Small intestine (tissue), 7 donors: ENCODE measurements around the gene PARM1. TPM values are rescaled to one million over a fixed set of nuclear protein-coding genes. Genes with fewer than 3 reads are reported as not detected.

ENCODE experiments used
- DNase-seq, 2 donors: peaks; one replicate each; pipeline versions ENCODE4 v3.0.0 to v3.0.0-alpha.2; 2013
- FAIRE-seq: peaks from 2 replicates; lab custom pipeline; 2012; peaks lifted over from hg19 to GRCh38; lab: Jason Lieb, UNC
- H3K27ac ChIP-seq, 3 donors: one replicate each; pipeline ENCODE4 v1.5.1; 2013; ENCODE audit warnings: low read length in 2 of 3, mild to moderate bottlenecking in 2 of 3, control low read depth in 1 of 3, inconsistent platforms in 1 of 3, low read depth in 1 of 3, moderate library complexity in 1 of 3
- H3K27me3 ChIP-seq, 3 donors: one replicate each; pipeline ENCODE4 v1.6.1; 2013; ENCODE audit warnings: low read length in 3 of 3, inconsistent platforms in 1 of 3; ENCODE audit not compliant: control insufficient read depth in 3 of 3, insufficient read depth in 3 of 3
- H3K36me3 ChIP-seq, 3 donors: one replicate each; pipeline ENCODE4 v1.6.1; 2013; ENCODE audit warnings: low read length in 3 of 3, inconsistent platforms in 1 of 3, low read depth in 1 of 3, mild to moderate bottlenecking in 1 of 3, moderate library complexity in 1 of 3; ENCODE audit not compliant: control insufficient read depth in 3 of 3, insufficient read depth in 2 of 3
- H3K4me1 ChIP-seq, 3 donors: one replicate each; pipeline ENCODE4 v1.6.1; 2013; ENCODE audit warnings: low read length in 2 of 3, inconsistent platforms in 1 of 3, low read depth in 1 of 3, mild to moderate bottlenecking in 1 of 3, moderate library complexity in 1 of 3; ENCODE audit not compliant: control insufficient read depth in 3 of 3, insufficient read depth in 2 of 3
- H3K4me3 ChIP-seq, 3 donors: one replicate each; pipeline ENCODE4 v1.5.1; 2013; ENCODE audit warnings: low read length in 3 of 3, control low read depth in 1 of 3, inconsistent platforms in 1 of 3, low read depth in 1 of 3, mild to moderate bottlenecking in 1 of 3, moderate library complexity in 1 of 3
- H3K9me3 ChIP-seq, 2 donors: one replicate each; pipeline ENCODE4 v1.6.1; 2013; ENCODE audit warnings: low read depth in 1 of 2, low read length in 1 of 2; ENCODE audit not compliant: control insufficient read depth in 2 of 2, insufficient read depth in 1 of 2
- WGBS, 3 donors: extraction: QIAGEN DNeasy Blood & Tissue Kit; methylation state at CpG; one replicate each; pipeline ENCODE4 v1.1.7; 2013; 5-methylcytosine and 5-hydroxymethylcytosine counted together
- polyA plus RNA-seq, 4 donors: library from polyadenylated mRNA; stranded (reverse) in 3 of 4; unstranded in 1 of 4; fragments of 200-250 nt in 3 of 4; fragments of 120-200 nt in 1 of 4; gene quantifications; one replicate each; pipeline versions ENCODE4 v1.2.1 to v1.2.3, GENCODE V29; 2013
- donor health status: healthy with polysubstance abuse.
- donor health status: control.
- donor health status: control.
- donor health status: Bipolar disorder and iron deficiency.
- donor health status: healthy.

Gene PARM1
- polyA plus RNA-seq, 4 donors: under 0.01 to 80.9 (median 7.4) TPM

GRCh38 chr4:75099321-75099720 lies 166.4 kb downstream of the PARM1 start:
- H3K9me3 ChIP-seq: peaks cover 0 to 9% of the 10 kb centered on the region in 2 donors
- no peaks in the 10 kb centered on the region for H3K4me1 ChIP-seq
- FAIRE-seq (no peak), DNase-seq (peak; percentile 13 to 22)
- H3K27ac ChIP-seq: no peak overlapping the region
- H3K4me3 ChIP-seq: no peak overlapping the region
- 29 to 59% (median 37%) methylated on average over 3 of the region's 3 CpGs for WGBS, 3 donors
- H3K27me3 ChIP-seq: no peaks in the 10 kb centered on the region
- H3K36me3 ChIP-seq: no peaks in the 10 kb centered on the region

Other genes starting within 250 kb of the PARM1 start
- gene BTC, start 138.6 kb upstream of the PARM1 start, polyA plus RNA-seq: 1 to 10 TPM; 1.3 to 6.4 (median 3.1) TPM